ENCODE measurements around the gene TMEM121B. TPM values are rescaled to one million over a fixed set of nuclear protein-coding genes. Genes with fewer than 3 reads are reported as not detected.

The TMEM121B gene
- total RNA-seq, 1 experiment from 2014 or later: 8.1 TPM

DNA sequence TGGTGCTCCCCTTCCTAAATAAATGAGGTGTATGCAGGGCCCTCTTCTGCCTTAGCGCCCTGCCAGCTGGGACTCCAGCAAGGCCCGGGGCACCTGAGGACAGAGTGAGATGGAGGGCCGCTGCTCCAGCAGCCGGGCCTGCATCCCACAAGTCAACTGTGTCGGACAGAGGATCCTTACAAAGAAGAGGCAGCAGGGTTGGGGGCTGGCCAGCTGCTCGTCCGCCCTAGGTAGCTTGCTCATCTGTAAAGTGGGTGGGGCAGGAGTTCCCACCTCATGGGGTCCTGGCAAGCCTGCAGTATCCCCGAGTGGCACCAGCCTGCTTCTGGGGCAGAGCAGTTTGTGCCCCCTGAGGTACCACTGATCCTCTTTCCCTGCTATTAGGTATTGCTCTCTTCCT is 7.6 kb downstream of the TMEM121B start:
- Histone ChIP-seq H2BK12ac (ENCODE audit: insufficient read length, low read depth, low read length) (no peak overlapping the region), H2AK5ac (ENCODE audit: insufficient read length, low read length) (no peak overlapping the region), H3K27me3 (ENCODE audit: insufficient read depth, low read length) (no peaks in the 10 kb centered on the region), H3K18ac (ENCODE audit: insufficient read length, low read depth, low read length) (no peak overlapping the region), H4K91ac (ENCODE audit: insufficient read length, low read depth, low read length) (no peak overlapping the region), H2BK20ac (ENCODE audit: low read depth, low read length, poor library complexity, severe bottlenecking) (no peak overlapping the region), H3K23ac (ENCODE audit: insufficient read length, low read depth, low read length) (no peak overlapping the region), H4K5ac (ENCODE audit: insufficient read length, low read depth, low read length) (no peak overlapping the region), H2BK5ac (ENCODE audit: insufficient read length, low read length) (no peak overlapping the region), H4K20me1 (ENCODE audit: control insufficient read depth, insufficient read depth, insufficient read length) (no peaks in the 10 kb centered on the region), H3K23me2 (ENCODE audit: insufficient read length, low read depth, low read length, poor library complexity, severe bottlenecking) (no peaks in the 10 kb centered on the region), H3K4me1 (ENCODE audit: insufficient read depth, low read length) (no peaks in the 10 kb centered on the region; the same call in 1 of the 2 replicates), H3K56ac (ENCODE audit: insufficient read length, low read depth, low read length) (no peak overlapping the region), H3K79me1 (ENCODE audit: insufficient read depth, low read depth, low read length, poor library complexity, severe bottlenecking) (no peaks in the 10 kb centered on the region), H3K4ac (ENCODE audit: low read depth, low read length) (no peak overlapping the region), H3K9me3 (ENCODE audit: control insufficient read depth, low read depth, low read length) (no peaks in the 10 kb centered on the region), H2BK120ac (ENCODE audit: low read depth, low read length, poor library complexity, severe bottlenecking) (no peak overlapping the region), H2BK15ac (ENCODE audit: low read depth, low read length) (no peak overlapping the region), H3K4me2 (ENCODE audit: insufficient read depth, insufficient read length, low read length) (no peak overlapping the region), H3K14ac (ENCODE audit: insufficient read depth, low read length) (no peak overlapping the region), H2AFZ (ENCODE audit: low read length) (no peak overlapping the region), H4K8ac (replicated peaks; ENCODE audit: insufficient read length, low read depth, low read length) (no peak overlapping the region), H3K79me2 (ENCODE audit: insufficient read depth, low read length) (no peaks in the 10 kb centered on the region), H3K9ac (ENCODE audit: extremely low read depth, insufficient read length, low read length) (no peak overlapping the region), H3T11ph (ENCODE audit: low read length) (no peak overlapping the region), H3K27ac (ENCODE audit: insufficient read length, low read depth, low read length) (no peak overlapping the region)
- Mint-ChIP-seq H3K9me3 (no peaks in the 10 kb centered on the region; a peak in 1 of 5 replicates), H3K27ac (no peak overlapping the region), H3K4me1 (peaks cover 25 to 34% of the 10 kb centered on the region in 2 experiments), H3K27me3 (ENCODE audit: low read depth) (0 out of 2 replicates have a peak, but pooled peaks cover 2% of the 10 kb centered on the region), H3K36me3 (ENCODE audit: insufficient read depth in 1 of 3, low read depth in 3 of 3) (peaks cover 2 to 3% (median 3%) of the 10 kb centered on the region in 3 experiments; a peak in 4 of 7 replicates), H3K4me3 (no peak overlapping the region)
- no CpG with 5 or more reads among the region's 8 CpGs for WGBS (ENCODE audit: extremely low coverage, insufficient read length, low lambda C conversion rate)
- TF ChIP-seq, protein P1, sequence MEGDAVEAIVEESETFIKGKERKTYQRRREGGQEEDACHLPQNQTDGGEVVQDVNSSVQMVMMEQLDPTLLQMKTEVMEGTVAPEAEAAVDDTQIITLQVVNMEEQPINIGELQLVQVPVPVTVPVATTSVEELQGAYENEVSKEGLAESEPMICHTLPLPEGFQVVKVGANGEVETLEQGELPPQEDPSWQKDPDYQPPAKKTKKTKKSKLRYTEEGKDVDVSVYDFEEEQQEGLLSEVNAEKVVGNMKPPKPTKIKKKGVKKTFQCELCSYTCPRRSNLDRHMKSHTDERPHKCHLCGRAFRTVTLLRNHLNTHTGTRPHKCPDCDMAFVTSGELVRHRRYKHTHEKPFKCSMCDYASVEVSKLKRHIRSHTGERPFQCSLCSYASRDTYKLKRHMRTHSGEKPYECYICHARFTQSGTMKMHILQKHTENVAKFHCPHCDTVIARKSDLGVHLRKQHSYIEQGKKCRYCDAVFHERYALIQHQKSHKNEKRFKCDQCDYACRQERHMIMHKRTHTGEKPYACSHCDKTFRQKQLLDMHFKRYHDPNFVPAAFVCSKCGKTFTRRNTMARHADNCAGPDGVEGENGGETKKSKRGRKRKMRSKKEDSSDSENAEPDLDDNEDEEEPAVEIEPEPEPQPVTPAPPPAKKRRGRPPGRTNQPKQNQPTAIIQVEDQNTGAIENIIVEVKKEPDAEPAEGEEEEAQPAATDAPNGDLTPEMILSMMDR (conservative IDR thresholded peaks at IDR 0.05): no peak
- no peak for DNase-seq

Data from H9 (cell line).